Stimulated activated CD8-positive, alpha-beta memory T cell treated with anti-CD3 and anti-CD28 coated beads, Interleukin-15, amount 100 ng/mL, for 4 hours (primary cell): Measurements from ENCODE around the gene ALOXE3.
A peak's percentile ranks its signal among the peaks of the same experiment; 100 is the strongest.
"Not testable (repeated sequence)": the region's sequence is repeated elsewhere in the genome, so short reads cannot be mapped to it uniquely, and the experiment has no call there.

ENCODE experiments used
- DNase-seq, 2 donors: peaks; one replicate each; pipeline ENCODE4 v3.0.0-alpha.2; 2020; ENCODE audit warnings: low read depth in 2 of 2

The ALOXE3 gene

DNA sequence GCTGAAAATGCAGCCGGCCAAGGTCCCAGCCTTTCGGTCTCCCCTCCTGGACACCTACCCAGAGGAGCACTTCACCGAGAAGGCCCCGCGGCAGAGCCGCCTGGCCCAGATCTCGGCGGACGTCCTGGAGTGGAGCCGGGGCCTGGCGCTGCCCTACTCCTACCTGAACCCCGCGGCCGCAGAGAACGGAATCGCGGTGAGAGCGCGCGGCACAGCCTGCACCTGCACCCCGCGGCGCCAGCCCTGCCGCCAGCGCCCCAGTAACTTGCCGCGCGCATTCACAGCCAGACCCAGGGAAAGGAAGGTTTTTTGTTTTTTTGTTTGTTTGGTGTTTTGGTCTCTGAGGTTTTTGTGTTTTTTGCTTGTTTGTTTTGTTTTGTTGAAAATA lies 46.0 kb downstream of the ALOXE3 start:
- no peak for DNase-seq

DNA sequence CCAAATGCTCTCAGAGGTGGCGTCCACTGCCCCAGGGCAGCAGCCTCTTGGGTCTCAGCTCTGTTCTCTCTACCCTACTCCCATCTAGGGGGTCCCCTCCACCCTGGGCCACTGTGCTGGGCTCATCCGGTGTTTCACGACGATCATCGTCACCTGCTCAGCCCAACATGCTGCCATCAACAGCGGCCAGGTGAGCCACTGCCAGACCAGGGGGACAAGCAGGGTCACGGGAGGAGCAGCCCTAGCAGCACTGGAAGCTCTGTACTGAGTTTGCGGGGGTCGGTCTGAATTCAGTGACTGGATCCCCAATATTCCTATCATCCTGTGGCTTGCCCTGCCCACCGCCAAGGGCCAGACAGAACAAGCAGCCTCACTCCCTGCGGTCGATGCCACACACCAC lies 46.8 kb downstream of the ALOXE3 start:
- no peak for DNase-seq

DNA sequence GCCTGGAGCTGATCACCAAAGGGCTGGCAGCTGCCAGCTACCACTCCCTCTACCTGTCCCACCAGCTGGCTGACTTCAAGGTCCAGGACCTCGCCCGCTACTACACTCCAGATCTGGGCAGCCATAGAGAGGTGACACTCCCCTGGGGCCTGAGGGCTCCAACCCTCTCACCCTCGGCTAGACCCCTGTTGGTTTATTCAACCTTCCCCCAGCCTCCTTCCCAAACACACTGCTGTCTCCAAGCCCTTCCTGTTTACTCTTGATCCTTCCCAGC lies 48.8 kb downstream of the ALOXE3 start:
- DNase-seq: no peak

DNA sequence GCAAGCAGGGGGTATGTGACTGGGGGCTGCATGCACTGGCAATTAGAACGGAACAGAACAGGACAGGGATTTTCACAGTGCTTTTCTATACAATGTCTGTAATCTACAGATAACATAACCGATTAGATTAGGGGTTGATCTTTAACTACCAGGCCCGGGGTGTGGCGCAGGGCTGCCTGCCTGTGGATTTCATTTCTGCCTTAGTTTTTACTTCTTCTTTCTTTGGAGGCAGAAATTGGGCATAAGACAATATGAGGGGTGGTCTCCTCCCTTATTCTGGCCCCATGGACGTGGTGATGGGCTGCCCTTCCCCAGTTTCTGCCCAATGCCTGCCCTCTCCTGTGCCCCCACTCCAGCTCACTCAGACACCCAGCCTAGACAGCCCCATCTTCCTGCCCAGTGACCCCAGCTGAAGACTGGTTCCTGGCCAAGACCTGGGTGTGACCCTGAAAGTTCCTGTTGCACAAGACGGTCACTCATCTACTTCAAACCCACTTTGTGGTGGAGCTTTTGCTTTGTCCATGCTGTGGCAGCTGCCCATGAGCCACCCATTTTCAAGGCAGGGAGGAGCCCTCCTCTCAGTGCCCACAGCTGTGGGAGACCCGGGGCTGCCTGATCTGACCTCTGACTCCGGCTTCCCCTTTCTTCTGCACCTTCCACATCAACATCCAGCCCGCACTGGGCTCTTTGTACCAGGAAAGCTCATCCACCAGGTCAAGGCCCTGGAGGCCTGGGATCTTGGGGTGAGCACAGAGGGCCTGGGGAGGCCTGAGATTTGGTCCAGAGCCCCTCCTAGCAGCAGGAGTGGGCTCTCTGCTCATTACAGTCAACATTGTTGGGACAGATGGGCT lies 49.4 kb downstream of the ALOXE3 start:
- DNase-seq: no peak

DNA sequence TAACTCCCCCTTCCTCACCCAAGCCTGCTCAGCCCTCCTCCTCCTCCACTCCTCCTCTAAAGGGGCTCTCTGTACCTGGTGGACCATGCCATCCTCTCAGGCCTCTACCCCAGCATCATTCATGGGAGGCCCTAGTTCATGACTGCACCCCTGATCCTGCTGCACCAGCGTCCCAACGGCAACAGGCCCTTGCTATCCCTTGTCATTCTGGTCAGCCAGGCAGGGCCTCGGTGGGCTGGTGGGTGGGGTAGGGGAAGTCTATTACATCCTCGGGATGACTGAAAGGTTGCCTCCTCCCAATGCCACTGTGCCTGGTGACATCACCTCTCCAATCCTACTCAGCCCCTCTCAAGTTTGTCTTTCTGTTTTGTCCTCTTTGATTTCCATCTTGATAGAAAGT lies 50.5 kb downstream of the ALOXE3 start:
- DNase-seq: no peak

DNA sequence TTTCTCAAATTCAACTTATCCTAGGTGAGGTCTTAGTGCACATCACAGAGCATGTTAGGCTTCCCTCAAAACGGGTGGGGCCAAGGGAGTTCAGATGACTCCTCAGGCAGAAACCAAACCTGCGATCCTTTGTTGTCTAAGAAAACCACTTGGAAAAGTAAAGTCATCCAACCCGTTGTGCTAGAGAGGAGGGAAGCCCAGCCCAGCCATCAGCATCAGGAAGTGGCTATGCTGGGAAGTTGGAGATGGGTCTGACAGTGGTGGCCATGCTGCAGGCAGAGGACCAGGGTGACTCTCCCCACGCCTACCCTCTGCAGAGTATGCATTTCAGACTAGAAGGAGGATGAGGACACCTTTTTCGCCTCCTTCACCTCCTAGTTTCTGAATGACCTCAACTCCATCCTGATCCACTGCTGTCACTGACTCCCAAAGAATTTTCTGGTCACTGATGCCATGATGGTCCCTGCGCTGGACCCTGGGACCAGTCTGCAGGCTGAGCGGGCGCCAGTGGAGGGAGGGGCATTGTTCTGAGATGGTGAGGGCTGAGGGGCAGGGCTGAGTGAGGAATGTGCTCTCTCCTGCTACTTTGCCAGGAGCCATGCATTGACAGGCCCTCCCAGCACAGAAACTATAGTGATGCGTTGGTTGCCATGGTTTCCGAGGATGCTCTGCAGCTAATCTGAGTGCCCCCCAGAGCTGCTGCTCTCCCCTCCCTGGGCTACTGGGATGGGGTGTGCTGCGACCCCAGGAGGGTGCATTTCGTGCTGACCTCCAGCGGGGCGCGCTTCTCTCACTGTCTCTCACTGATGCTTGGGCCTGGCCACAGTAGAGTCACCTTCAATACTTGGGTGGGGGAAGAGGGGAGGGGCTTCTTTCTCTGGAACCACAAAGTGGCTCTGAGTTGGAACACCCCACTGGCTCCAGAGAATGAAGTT lies 51.2 kb downstream of the ALOXE3 start:
- DNase-seq: no peak

DNA sequence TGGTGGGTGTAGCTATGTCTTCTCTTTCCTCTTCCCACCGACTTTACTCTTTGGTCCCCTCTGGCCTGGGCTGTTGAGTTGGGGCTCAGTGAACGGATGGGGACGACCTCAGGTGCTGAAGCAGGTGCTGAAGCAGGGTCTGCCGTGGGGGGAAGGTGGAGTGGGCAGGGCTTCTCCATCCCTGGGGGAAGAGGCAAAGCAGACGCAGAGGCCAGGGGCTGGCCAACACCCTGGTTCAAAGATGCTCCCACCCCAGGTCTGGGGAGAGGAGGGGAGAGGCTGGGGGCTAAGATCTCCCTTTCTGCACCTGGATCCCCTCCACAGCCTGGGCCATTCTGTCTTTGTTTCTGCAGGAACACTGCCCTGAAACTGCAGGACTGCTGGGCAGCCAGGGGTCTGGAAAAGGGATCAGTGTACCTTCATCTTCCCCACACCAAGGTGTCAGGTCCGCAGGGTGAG lies 53.7 kb downstream of the ALOXE3 start:
- no peak for DNase-seq

DNA sequence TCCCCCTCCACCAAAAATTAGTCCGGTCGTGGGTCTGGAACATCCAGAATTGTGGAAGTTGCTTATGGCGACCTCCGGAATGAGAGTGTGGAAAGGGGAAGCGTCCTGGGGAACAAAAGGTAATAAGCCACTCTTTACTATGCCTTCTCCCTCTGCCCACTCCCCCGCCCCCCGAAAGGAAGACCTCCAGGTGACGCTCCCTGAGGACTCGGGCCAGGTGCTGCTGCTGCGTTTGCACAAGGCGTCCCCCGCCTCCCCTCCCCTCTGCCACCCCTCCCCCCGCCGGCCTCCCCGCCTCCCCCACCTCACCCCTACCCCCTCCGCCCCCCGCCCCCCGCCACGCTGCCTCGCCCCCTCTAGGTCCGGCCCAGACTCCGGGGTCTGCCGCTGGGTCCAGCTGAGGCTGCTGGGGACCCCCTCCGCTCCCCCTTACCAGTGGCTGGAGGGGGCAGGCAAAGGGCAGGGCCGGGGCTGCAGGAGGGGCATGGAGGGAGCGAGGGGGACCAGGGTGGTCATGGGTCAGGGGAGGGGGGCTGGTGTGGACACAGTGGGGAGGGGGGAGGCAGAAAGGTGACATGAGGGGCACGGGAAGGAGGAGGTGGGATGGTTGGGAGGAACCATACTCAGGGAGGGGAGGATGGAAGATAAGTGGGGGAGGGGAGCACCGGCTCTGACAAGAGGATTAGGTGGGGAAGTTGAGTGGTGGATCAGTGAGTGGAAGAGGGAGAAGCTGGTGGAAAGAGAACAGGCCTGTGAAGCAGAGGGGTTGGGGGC lies 54.4 kb downstream of the ALOXE3 start:
- DNase-seq: no peak

DNA sequence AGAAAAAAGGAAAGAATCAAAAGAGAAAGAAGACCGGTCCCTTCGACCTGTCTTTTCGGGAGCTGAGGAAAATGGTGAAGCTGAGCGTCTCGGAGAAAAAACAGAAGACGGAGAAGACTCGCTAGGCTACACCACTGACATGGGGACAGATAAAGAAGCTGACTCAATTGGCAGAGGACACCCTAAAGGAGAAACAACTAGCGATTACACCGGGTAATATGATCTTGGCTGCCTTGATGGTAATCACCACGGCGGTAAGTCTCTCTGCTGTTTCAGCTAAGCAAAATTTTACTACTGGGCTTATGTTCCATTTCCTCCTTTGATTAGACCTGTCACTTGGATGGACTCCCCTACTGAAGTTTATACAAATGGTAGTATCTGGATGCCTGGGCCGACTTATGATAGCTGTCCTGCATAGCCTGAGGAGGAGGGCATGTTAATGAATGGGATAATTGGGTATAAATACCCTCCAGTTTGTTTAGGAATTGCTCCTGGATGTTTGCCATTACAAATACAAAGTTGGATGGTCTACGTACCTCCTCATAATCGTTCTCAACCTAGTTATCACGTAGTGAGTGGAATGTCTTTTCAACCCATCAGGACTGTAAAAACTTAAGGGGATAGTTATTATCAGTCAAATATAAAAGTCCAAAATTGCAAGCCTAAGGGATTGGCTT lies 55.4 kb downstream of the ALOXE3 start:
- DNase-seq: no peak

DNA sequence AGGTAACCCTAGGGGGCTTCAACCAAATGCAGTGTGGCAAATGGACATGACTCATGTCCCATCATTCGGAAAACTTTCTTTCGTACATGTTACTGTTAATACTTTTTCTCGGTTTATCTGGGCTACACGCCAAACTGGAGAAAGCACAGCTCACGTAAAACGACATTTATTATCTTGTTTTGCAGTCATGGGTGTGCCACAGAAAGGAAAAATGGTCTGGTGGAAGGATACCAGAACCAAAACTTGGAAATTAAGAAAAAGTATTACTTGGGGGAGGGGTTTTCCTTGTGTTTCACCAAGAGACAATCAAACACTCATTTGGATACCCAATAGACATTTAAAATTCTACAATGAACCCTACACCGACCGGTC lies 55.9 kb downstream of the ALOXE3 start:
- DNase-seq: no peak

DNA sequence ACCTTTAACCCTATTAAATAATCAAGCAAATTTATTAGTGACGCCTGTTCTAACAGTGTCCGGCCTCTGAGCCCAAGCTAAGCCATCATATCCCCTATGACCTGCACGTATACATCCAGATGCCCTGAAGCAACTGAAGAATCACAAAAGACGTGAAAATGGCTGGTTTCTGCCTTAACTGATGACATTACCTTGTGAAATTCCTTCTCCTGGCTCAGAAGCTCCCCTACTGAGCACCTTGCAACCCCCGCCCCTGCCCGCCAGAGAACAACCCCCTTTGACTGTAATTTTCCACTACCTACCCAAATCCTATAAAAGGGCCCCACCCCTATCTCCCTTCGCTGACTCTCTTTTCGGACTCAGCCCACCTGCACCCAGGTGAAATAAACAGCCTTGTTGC lies 56.5 kb downstream of the ALOXE3 start:
- DNase-seq: not testable (repeated sequence)

DNA sequence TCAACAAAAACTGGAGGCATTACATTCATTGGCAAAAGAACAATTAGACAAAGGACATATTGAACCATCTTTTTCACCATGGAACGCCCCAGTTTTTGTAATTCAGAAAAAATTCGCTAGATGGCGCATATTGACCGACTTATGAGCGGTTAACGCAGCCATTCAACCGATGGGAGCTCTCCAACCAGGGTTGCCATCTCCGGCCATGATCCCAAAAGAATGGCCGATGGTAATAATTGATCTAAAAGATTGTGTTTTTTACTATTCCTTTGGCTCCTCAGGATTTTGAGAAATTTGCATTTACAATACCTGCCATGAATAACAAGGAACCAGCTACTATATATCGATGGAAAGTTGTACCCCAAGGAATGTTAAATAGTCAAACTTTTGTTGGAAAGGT lies 58.0 kb downstream of the ALOXE3 start:
- peak in 1 of 2 donors; percentile 16 for DNase-seq

DNA sequence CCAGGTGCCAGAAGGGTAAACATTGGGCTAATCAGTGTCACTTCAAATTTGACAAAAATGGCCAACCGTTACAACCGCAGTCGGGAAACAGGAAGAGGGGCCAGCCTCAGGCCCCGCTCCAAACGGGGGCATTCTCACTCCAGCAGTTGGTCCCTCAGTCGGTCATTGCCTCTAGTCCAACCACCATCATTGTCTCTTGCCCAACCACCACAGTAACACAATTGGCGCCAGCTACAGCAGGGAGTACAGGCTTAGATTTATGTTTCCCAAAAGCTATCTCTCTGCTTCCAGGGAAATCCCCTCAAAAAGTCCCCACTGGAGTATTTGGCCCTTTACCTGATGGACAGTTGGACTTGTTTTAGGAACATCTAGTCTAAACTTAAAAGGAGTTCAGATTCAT lies 59.2 kb downstream of the ALOXE3 start:
- no peak for DNase-seq

DNA sequence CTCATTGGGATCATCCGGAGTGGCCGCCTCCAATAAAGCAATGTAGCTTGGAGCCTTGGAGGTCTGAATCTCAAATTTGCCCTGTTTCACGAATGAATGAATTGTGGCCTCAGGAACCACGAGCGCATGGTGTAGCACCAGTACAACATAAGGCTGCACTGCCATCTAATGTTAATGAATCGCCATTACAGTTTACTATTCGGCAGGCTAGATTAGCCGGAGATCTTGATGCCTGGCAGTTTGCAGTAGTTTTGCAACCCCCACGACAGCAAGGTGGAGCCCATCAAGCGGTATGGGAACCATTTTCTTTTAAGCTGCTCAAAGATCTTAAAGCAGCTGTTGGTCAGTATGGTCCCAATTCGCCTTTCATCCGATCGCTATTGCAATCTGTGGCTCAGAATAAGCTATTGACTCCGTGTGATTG lies 60.6 kb downstream of the ALOXE3 start:
- peak in 1 of 2 donors; percentile 18 for DNase-seq

DNA sequence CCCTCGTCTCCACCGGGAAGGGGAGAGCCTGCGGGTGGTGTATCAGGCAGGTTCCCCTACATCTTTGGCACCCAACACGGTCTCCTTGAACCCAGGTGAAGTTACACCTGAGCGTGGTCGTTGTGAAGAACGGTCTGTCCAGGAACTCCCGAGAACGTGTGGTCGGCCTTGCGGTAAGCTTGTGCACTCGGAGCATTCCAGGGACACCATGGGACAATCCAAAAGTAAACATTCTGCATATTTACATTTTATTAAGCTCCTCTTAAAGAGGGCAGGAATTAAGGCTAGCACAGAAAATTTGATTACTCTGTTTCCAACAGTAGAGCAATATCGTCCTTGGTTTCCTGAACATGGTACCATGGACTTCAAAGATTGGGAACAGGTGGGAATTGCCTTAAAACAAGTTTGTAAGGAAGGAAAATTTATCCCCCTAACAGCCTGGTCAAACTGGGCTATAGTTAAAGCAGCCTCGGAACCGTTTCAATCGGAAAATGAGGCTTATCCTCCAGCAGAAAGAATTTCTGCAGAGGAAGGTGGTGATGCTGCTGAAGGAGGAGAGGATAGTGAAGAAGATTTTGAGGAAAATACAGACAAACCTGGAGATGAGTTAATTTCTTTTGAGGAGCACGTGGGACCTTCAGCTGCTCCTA lies 61.2 kb downstream of the ALOXE3 start:
- DNase-seq: no peak

DNA sequence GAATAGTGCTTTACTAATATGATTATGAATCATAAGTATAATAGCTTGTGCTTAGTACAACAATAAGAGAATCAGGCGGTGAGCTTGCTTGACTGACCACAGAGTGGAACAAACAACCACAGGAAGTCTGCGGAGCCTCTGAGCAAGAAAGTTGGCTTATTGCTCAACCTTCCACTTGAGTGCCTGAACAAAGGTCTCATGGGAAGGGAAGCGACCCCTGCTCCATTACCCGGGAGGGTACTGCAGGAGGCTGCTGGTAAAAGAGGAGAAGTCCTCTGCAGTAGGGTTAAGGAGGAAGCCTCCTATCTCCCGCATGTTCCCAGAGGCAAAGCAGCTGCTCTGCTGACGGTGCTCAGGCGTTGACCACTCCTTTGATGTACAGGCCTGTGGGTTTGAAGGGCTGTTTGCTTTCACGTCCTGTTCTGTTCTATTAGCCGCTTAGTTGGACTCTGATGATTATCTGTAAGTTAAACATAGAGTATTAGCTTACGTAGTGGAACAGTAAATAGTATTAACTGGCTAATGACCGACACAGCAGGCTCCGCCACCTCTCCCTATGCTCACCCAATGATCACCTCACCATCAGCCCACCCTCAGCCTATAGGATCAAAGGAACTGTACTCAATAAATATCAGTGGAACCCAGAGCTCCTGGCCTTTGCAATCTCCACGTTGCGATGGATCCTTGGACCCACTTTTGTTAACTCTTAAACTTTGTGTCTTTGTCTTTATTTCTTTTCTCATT lies 61.9 kb downstream of the ALOXE3 start:
- peak in 1 of 2 donors; percentile 25 for DNase-seq

DNA sequence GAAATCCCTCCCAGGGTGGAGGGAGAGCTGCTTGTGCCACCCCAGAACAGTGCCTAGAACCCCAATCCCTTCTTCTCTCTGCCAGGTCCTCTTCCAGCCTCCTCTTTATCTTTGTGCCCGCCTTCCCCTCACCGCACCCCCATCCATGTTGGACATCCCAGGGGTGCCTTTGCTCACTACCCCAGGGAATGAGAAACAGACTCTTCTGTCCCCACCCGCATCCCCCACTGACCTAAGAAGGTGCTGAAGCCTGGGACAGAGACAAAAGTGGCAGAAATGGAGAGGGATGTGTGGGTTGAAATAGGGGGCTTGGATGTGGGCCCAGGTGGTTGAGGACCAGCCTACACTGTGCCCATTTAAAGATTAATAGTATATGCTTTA lies 62.5 kb downstream of the ALOXE3 start:
- DNase-seq: no peak

DNA sequence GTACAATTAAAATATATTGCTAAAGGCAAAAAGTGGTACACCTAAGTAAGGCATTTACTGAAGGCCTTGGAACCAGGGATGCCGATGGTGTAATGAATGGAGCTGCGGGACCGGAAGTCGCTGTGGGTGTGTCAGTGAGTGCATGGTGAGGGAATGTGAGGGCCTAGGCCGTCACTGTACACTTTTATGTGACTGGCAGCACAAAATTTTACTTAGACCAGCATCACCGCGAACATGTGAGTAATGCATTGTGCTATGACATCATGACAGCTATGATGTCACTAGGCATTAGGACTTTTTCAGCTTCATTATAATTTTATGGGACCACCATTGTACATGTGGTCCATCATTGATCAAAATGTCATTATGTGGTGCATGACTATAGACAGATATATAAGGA lies 64.7 kb downstream of the ALOXE3 start:
- DNase-seq: no peak

DNA sequence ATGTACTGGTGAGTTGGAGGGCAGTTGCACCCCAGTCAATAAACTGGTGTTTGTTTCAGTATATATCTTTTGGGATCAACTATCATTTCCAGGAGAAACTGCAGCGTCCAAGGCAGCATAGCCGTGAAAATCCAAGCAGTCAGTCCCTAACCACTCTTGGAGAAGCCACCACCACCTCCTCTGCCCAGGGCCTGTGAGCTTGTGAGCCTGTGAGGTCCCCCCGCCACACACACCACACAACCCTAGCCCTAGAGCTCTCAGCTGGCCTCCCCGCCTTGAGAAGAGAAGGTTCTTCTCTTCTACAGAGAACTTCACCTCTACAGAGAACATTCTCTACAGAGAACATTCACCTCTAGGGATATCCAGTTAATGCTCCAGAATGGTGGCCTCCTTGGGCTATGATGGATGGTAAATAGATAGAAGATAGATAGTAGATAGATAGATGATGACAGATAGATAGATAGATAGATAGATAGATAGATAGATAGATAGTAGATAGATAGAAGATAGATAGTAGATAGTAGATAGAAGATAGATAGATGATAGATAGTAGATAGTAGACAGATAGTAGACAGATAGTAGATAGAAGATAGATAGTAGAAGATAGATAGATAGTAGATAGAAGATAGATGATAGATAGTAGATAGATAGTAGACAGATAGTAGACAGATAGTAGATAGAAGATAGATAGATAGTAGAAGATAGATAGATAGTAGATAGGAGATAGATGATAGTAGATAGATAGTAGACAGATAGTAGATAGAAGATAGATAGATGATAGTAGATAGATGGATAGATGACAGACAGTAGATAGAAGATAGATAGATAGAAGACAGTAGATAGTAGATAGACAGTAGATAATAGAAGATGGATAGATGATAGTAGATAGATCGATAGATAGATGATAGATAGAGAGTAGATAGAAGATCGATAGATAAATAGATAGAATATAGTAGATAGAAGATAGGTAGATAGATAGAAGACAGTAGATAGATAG lies 65.8 kb downstream of the ALOXE3 start:
- no peak for DNase-seq
